GM21576 (cell line): ENCODE data around the gene CDC45.

ENCODE experiments used
- ATAC-seq: cut with Tn5 transposase; IDR thresholded peaks from one replicate; pipeline ENCODE4 v1.9.1; 2021; ENCODE audit warnings: mild to moderate bottlenecking, moderate library complexity; ENCODE audit not compliant: unreplicated experiment

The CDC45 gene

GRCh38 chr22:19447330-19448075, 32.2 kb upstream of the CDC45 start, which contains the start of gene C22orf39:
Gene C22orf39 (minus strand): TSS chr22:19447711. CDS start chr22:19447688, 23 bp downstream.
- ATAC-seq: peak; percentile 73

- no peak for ATAC-seq
Observed at GRCh38 chr22:19448076-19448607, 31.6 kb upstream of the CDC45 start.

- no peak for ATAC-seq
Observed at GRCh38 chr22:19448739-19449421, 30.8 kb upstream of the CDC45 start.

GRCh38 chr22:19449422-19449767, 30.3 kb upstream of the CDC45 start:
- no peak for ATAC-seq

GRCh38 chr22:19450363-19451175, 29.2 kb upstream of the CDC45 start:
- ATAC-seq: no peak

- ATAC-seq: no peak
Observed at GRCh38 chr22:19451570-19451969, 28.1 kb upstream of the CDC45 start.

- no peak for ATAC-seq
Observed at GRCh38 chr22:19453718-19454117, 26.0 kb upstream of the CDC45 start.

- no peak for ATAC-seq
Observed at GRCh38 chr22:19454156-19454555, 25.6 kb upstream of the CDC45 start.

GRCh38 chr22:19455033-19455432, 24.7 kb upstream of the CDC45 start:
- ATAC-seq: no peak

- no peak for ATAC-seq
Observed at GRCh38 chr22:19455585-19456370, 23.9 kb upstream of the CDC45 start.

GRCh38 chr22:19456541-19456940, 23.2 kb upstream of the CDC45 start:
- ATAC-seq: no peak

- ATAC-seq: no peak
Observed at GRCh38 chr22:19457828-19458428, 21.8 kb upstream of the CDC45 start.

- ATAC-seq: no peak
Observed at GRCh38 chr22:19460036-19460435, 19.7 kb upstream of the CDC45 start.

GRCh38 chr22:19461506-19461905, 18.2 kb upstream of the CDC45 start:
- ATAC-seq: no peak

- ATAC-seq: no peak
Observed at GRCh38 chr22:19463008-19463407, 16.7 kb upstream of the CDC45 start.

- ATAC-seq: no peak
Observed at GRCh38 chr22:19463491-19464469, 15.9 kb upstream of the CDC45 start.

- no peak for ATAC-seq
Observed at GRCh38 chr22:19464546-19464945, 15.2 kb upstream of the CDC45 start.

- ATAC-seq: no peak
Observed at GRCh38 chr22:19464975-19465374, 14.7 kb upstream of the CDC45 start.

- ATAC-seq: no peak
Observed at GRCh38 chr22:19466126-19466716, 13.5 kb upstream of the CDC45 start.
